Gastroesophageal sphincter (tissue), 4 donors: ENCODE measurements around the gene MEIS2. TPM values are rescaled to one million over a fixed set of nuclear protein-coding genes. Genes with fewer than 3 reads are reported as not detected.
A peak's percentile ranks its signal among the peaks of the same experiment; 100 is the strongest.

Source experiments
- ATAC-seq: fragments of 150-250 bp; one replicate; pipeline ENCODE4 v1.9.1; 2016; ENCODE audit warnings: mild to moderate bottlenecking, moderate library complexity
- H3K27ac ChIP-seq, 4 donors: fragments of 200-600 bp; sonication (generic) in 3 of 4; 1 replicate in 3 of 4; 2 replicates in 1 of 4; pipeline ENCODE4 v1.5.1; 2016 to 2019
- H3K27me3 ChIP-seq: fragments of 200-600 bp; sonication (generic); one replicate; pipeline ENCODE4 v1.5.1; 2019
- H3K36me3 ChIP-seq, 2 donors: fragments of 200-600 bp; sonication (generic); one replicate each; pipeline ENCODE4 v1.5.1; 2019; ENCODE audit warnings: control low read depth in 1 of 2
- H3K4me1 ChIP-seq, 3 donors: fragments of 200-600 bp; sonication (generic); 1 replicate in 2 of 3; 2 replicates in 1 of 3; pipeline ENCODE4 v1.5.1; 2016 to 2019; ENCODE audit warnings: control low read depth in 2 of 3
- H3K4me3 ChIP-seq, 2 donors: fragments of 200-600 bp; sonication (generic); one replicate each; pipeline ENCODE4 v1.5.1; 2019; ENCODE audit warnings: mild to moderate bottlenecking in 1 of 2, moderate library complexity in 1 of 2
- H3K9me3 ChIP-seq, 3 donors: fragments of 200-600 bp; sonication (generic); one replicate each; pipeline ENCODE4 v1.5.1; 2017 to 2019; ENCODE audit warnings: control low read depth in 2 of 3
- CTCF ChIP-seq, 4 experiments: fragments of 200-600 bp in 2 of 4; fragments of 450-650 bp in 2 of 4; sonication (generic) in 1 of 4; IDR thresholded peaks; one replicate each; pipeline ENCODE4 v1.5.1; 2017 to 2019; ENCODE audit warnings: antibody characterized with exemption in 4 of 4, mild to moderate bottlenecking in 2 of 4, moderate library complexity in 2 of 4
- EP300 ChIP-seq: sonication (generic); formaldehyde crosslinking; IDR thresholded peaks from one replicate; pipeline ENCODE4 v1.6.1; 2017; ENCODE audit warnings: antibody characterized with exemption, mild to moderate bottlenecking
- POLR2A ChIP-seq, 2 donors: fragments of 450-650 bp; IDR thresholded peaks; one replicate each; pipeline ENCODE4 v1.6.1; 2017; ENCODE audit warnings: antibody characterized with exemption in 2 of 2, mild to moderate bottlenecking in 2 of 2, moderate library complexity in 1 of 2
- POLR2AphosphoS5 ChIP-seq: sonication (generic); formaldehyde crosslinking; IDR thresholded peaks from one replicate; pipeline ENCODE4 v1.6.1; 2017; ENCODE audit warnings: antibody characterized with exemption
- WGBS, 2 donors: methylation state at CpG; one replicate each; pipeline ENCODE4 v1.1.5; 2018; ENCODE audit warnings: low coverage in 1 of 2; 5-methylcytosine and 5-hydroxymethylcytosine counted together
- total RNA-seq, 4 donors: library from RNA; depleted of rRNA; stranded (reverse); fragments of >200 nt; gene quantifications; one replicate each; pipeline ENCODE4 v1.1.0, GENCODE V29; 2016

The MEIS2 gene
- total RNA-seq, 4 donors from 2014 or later, result 43.1 to 108 (median 85.7) TPM

- no peak overlapping the region for H3K4me3 ChIP-seq
- TF ChIP-seq POLR2AphosphoS5, result no peak
- no peak for TF ChIP-seq CTCF (IDR thresholded peaks at IDR 0.05)
- no peak for TF ChIP-seq POLR2A (IDR thresholded peaks at IDR 0.05)
- no peak for TF ChIP-seq EP300
- H3K36me3 ChIP-seq, result no peaks in the 10 kb centered on the region
- 40 to 74% methylated on average over 2 to 3 of the region's 3 CpGs for WGBS, 2 donors
- peaks cover 44% of the 10 kb centered on the region for H3K27me3 ChIP-seq
- H3K9me3 ChIP-seq, result no peaks in the 10 kb centered on the region
- peak overlapping the region in 2 of 4 donors; percentile 38 to 62 for H3K27ac ChIP-seq
- H3K4me1 ChIP-seq, result peaks cover 0 to 57% (median 3%) of the 10 kb centered on the region in 3 donors
- no peak for ATAC-seq
Measured at GRCh38 chr15:36885771-36886170, 214.6 kb downstream of the MEIS2 start.

GRCh38 chr15:36884936-36885635, 215.3 kb downstream of the MEIS2 start:
- Histone ChIP-seq H3K27ac (peak overlapping the region in 3 of 4 donors; percentile 38 to 62 (median 55)), H3K27me3 (peaks cover 50% of the 10 kb centered on the region), H3K9me3 (no peaks in the 10 kb centered on the region), H3K4me1 (peaks cover 0 to 63% (median 3%) of the 10 kb centered on the region in 3 donors), H3K4me3 (no peak overlapping the region), H3K36me3 (no peaks in the 10 kb centered on the region)
- ATAC-seq, result no peak
- 61 to 70% methylated on average over 7 of the region's 7 CpGs for WGBS, 2 donors
- TF ChIP-seq CTCF (IDR thresholded peaks at IDR 0.05), result no peak
- no peak for TF ChIP-seq EP300
- TF ChIP-seq POLR2AphosphoS5, result no peak
- no peak for TF ChIP-seq POLR2A (IDR thresholded peaks at IDR 0.05)

- TF ChIP-seq POLR2AphosphoS5 (no peak), CTCF (IDR thresholded peaks at IDR 0.05) (no peak), POLR2A (IDR thresholded peaks at IDR 0.05) (no peak), EP300 (no peak)
- Histone ChIP-seq H3K4me1 (peaks cover 0 to 61% (median 3%) of the 10 kb centered on the region in 3 donors), H3K27ac (peak overlapping the region in 3 of 4 donors; percentile 38 to 62 (median 55)), H3K9me3 (no peaks in the 10 kb centered on the region), H3K27me3 (peaks cover 56% of the 10 kb centered on the region), H3K4me3 (peak overlapping the region in 1 of 2 donors; percentile 41), H3K36me3 (no peaks in the 10 kb centered on the region)
- ATAC-seq, result no peak
- 35 to 66% methylated on average over 3 of the region's 3 CpGs for WGBS, 2 donors
Measured at GRCh38 chr15:36884518-36884875, 215.9 kb downstream of the MEIS2 start.

- no peaks in the 10 kb centered on the region for H3K9me3 ChIP-seq
- no peaks in the 10 kb centered on the region for H3K36me3 ChIP-seq
- H3K27ac ChIP-seq, result peak overlapping the region in 3 of 4 donors; percentile 38 to 62 (median 55)
- peaks cover 58% of the 10 kb centered on the region for H3K27me3 ChIP-seq
- ATAC-seq, result peak; percentile 84
- TF ChIP-seq POLR2AphosphoS5, result peak; percentile 41
- no peak for TF ChIP-seq POLR2A (IDR thresholded peaks at IDR 0.05)
- TF ChIP-seq CTCF (IDR thresholded peaks at IDR 0.05), result peak; percentile 83 to 94 (median 92)
- peaks cover 0 to 55% (median 3%) of the 10 kb centered on the region in 3 donors for H3K4me1 ChIP-seq
- H3K4me3 ChIP-seq, result peak overlapping the region; percentile 19 to 41
- WGBS, 2 donors, result 3 to 17% methylated on average over 26 of the region's 27 CpGs
Measured at GRCh38 chr15:36883713-36884517, 216.4 kb downstream of the MEIS2 start.
